COLO829 (cell line): ENCODE results near the gene GAK.

Source experiments
- DNase-seq: peaks from one replicate; pipeline ENCODE4 v3.0.0; 2012; ENCODE audit warnings: low spot score

Gene GAK

GRCh38 chr4:889516-889915, 42.6 kb downstream of the GAK start:
- DNase-seq = no peak

- no peak for DNase-seq
Measured at GRCh38 chr4:888029-888428, 44.1 kb downstream of the GAK start.

GRCh38 chr4:887034-887763, 44.9 kb downstream of the GAK start:
- DNase-seq = no peak

GRCh38 chr4:886244-886643, 45.9 kb downstream of the GAK start:
- DNase-seq = no peak

- DNase-seq = no peak
Measured at GRCh38 chr4:885353-885752, 46.8 kb downstream of the GAK start.

- DNase-seq = no peak
Measured at GRCh38 chr4:884896-885295, 47.2 kb downstream of the GAK start.

- DNase-seq = no peak
Measured at GRCh38 chr4:884259-884658, 47.9 kb downstream of the GAK start.

- no peak for DNase-seq
Measured at GRCh38 chr4:883377-884095, 48.6 kb downstream of the GAK start.

GRCh38 chr4:882646-883045, 49.5 kb downstream of the GAK start:
- no peak for DNase-seq

GRCh38 chr4:881709-882108, 50.4 kb downstream of the GAK start:
- DNase-seq = no peak

GRCh38 chr4:880684-881405, 51.3 kb downstream of the GAK start:
- no peak for DNase-seq

GRCh38 chr4:879729-880077, 52.4 kb downstream of the GAK start:
- DNase-seq = no peak

- no peak for DNase-seq
Measured at GRCh38 chr4:878796-879728, 53.1 kb downstream of the GAK start.

- DNase-seq = no peak
Measured at GRCh38 chr4:877502-877901, 54.6 kb downstream of the GAK start.

- no peak for DNase-seq
Measured at GRCh38 chr4:876780-877179, 55.3 kb downstream of the GAK start.

- DNase-seq = no peak
Measured at GRCh38 chr4:875818-876423, 56.2 kb downstream of the GAK start.

GRCh38 chr4:874971-875817, 56.9 kb downstream of the GAK start:
- no peak for DNase-seq

- DNase-seq = no peak
Measured at GRCh38 chr4:874056-874455, 58.1 kb downstream of the GAK start.

GRCh38 chr4:872241-872981, 59.7 kb downstream of the GAK start:
- no peak for DNase-seq

- DNase-seq = no peak
Measured at GRCh38 chr4:871484-871883, 60.6 kb downstream of the GAK start.
